Measurements from ENCODE around the gene FAM222B. TPM values are rescaled to one million over a fixed set of nuclear protein-coding genes. Genes with fewer than 3 reads are reported as not detected.

The FAM222B gene
- polyA plus RNA-seq, 1 donor from 2014 or later: 6.4 TPM

GRCh38 chr17:28875848-28876550 lies 33.4 kb upstream of the FAM222B start:
- Histone ChIP-seq H3K27me3 (ENCODE audit: insufficient read depth, low read depth, low read length) (no peaks in the 10 kb centered on the region), H3K4me3 (ENCODE audit: low read length) (no peak overlapping the region), H3K36me3 (ENCODE audit: insufficient read depth, low read length) (no peaks in the 10 kb centered on the region), H4K20me1 (ENCODE audit: insufficient read depth) (no peaks in the 10 kb centered on the region), H3K9ac (ENCODE audit: low read length) (no peak overlapping the region), H3F3A (ENCODE audit: insufficient read depth, low read length, poor library complexity, severe bottlenecking) (no peaks in the 10 kb centered on the region), H3K79me2 (replicated peaks; ENCODE audit: insufficient read depth, low read length) (no peaks in the 10 kb centered on the region), H3K9me2 (ENCODE audit: insufficient read depth, low read length) (no peaks in the 10 kb centered on the region), H3K4me2 (ENCODE audit: low read length) (no peak overlapping the region), H3K27ac (ENCODE audit: low read length) (no peak overlapping the region), H2AFZ (ENCODE audit: low read depth, low read length) (no peak overlapping the region), H3K9me3 (ENCODE audit: low read length) (no peaks in the 10 kb centered on the region)
- TF ChIP-seq SMC3 (conservative IDR thresholded peaks at IDR 0.05; ENCODE audit: poor library complexity) (no peak), MXI1 (conservative IDR thresholded peaks at IDR 0.05; ENCODE audit: poor library complexity, severe bottlenecking) (no peak), CTCF (IDR thresholded peaks at IDR 0.05; ENCODE audit: poor library complexity, severe bottlenecking) (no peak), RAD21 (conservative IDR thresholded peaks at IDR 0.05) (no peak), EZH2 (IDR thresholded peaks at IDR 0.05; ENCODE audit: borderline replicate concordance, insufficient read depth, low read length, poor library complexity, severe bottlenecking) (no peak), POLR2AphosphoS5 (IDR thresholded peaks at IDR 0.05) (no peak), TAF1 (IDR thresholded peaks at IDR 0.05; ENCODE audit: low read depth) (no peak), REST (IDR thresholded peaks at IDR 0.05; ENCODE audit: borderline replicate concordance) (no peak), EP300 (conservative IDR thresholded peaks at IDR 0.05; ENCODE audit: poor library complexity, severe bottlenecking) (no peak)

DNA sequence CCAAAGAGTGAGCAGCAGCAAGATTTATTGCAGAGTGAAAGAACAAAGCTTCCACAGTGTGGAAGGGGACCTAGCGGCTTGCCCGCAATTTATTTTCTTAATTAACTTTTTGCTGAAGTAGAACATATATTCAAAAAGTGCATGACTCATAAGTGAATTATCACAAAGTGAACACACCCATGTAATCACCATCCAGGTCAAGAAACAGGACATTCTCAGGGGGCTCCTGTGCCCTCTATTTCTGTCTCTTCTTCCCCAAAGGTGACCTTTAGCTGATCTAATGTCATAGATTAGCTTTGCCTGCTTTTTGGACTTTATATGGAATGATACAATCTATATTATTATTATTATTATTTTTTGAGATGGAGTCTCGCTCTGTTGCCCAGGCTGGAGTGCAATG lies 32.2 kb upstream of the FAM222B start:
- H3F3A ChIP-seq (ENCODE audit: insufficient read depth, low read length, poor library complexity, severe bottlenecking): no peaks in the 10 kb centered on the region
- H3K36me3 ChIP-seq (ENCODE audit: insufficient read depth, low read length): no peaks in the 10 kb centered on the region
- no peaks in the 10 kb centered on the region for H3K79me2 ChIP-seq (replicated peaks; ENCODE audit: insufficient read depth, low read length)
- H3K27ac ChIP-seq (ENCODE audit: low read length): no peak overlapping the region
- no peaks in the 10 kb centered on the region for H3K9me3 ChIP-seq (ENCODE audit: low read length)
- no peak overlapping the region for H3K4me2 ChIP-seq (ENCODE audit: low read length)
- H3K9me2 ChIP-seq (ENCODE audit: insufficient read depth, low read length): no peaks in the 10 kb centered on the region
- H4K20me1 ChIP-seq (ENCODE audit: insufficient read depth): no peaks in the 10 kb centered on the region
- no peak overlapping the region for H3K9ac ChIP-seq (ENCODE audit: low read length)
- H3K27me3 ChIP-seq (ENCODE audit: insufficient read depth, low read depth, low read length): no peaks in the 10 kb centered on the region
- TF ChIP-seq CTCF (IDR thresholded peaks at IDR 0.05; ENCODE audit: poor library complexity, severe bottlenecking) (no peak), TAF1 (IDR thresholded peaks at IDR 0.05; ENCODE audit: low read depth) (no peak), REST (IDR thresholded peaks at IDR 0.05; ENCODE audit: borderline replicate concordance) (no peak), RAD21 (conservative IDR thresholded peaks at IDR 0.05) (no peak), MXI1 (conservative IDR thresholded peaks at IDR 0.05; ENCODE audit: poor library complexity, severe bottlenecking) (no peak), EP300 (conservative IDR thresholded peaks at IDR 0.05; ENCODE audit: poor library complexity, severe bottlenecking) (no peak), SMC3 (conservative IDR thresholded peaks at IDR 0.05; ENCODE audit: poor library complexity) (no peak), POLR2AphosphoS5 (IDR thresholded peaks at IDR 0.05) (no peak), EZH2 (IDR thresholded peaks at IDR 0.05; ENCODE audit: borderline replicate concordance, insufficient read depth, low read length, poor library complexity, severe bottlenecking) (no peak)
- no peak overlapping the region for H2AFZ ChIP-seq (ENCODE audit: low read depth, low read length)
- no peak overlapping the region for H3K4me3 ChIP-seq (ENCODE audit: low read length)
